ENCODE results near the gene UBE2D2. TPM values are rescaled to one million over a fixed set of nuclear protein-coding genes. Genes with fewer than 3 reads are reported as not detected.

UBE2D2 gene
- total RNA-seq, 4 donors from 2014 or later, result 55.9 to 63.7 (median 58.5) TPM

DNA sequence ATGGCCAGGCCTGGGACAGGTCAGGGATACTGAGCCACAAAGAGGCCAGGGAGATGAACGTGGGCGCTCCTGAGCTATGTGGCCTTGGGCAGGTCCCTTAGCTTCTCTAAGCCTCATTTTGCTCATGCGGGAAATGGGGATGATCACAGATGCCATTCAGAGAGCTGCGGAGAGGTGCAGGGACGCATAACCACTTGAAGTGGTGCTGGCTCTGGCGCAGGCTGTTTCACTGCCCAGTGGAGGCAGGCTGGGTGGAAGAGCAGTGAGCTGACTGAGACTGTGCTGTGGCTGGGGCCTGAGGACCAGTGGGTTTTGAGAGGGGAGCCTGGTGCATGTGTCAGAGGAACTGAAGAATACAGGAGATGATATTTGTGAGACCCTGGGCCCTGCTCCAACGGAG lies 105.4 kb downstream of the UBE2D2 start:
- TF ChIP-seq, protein P1, sequence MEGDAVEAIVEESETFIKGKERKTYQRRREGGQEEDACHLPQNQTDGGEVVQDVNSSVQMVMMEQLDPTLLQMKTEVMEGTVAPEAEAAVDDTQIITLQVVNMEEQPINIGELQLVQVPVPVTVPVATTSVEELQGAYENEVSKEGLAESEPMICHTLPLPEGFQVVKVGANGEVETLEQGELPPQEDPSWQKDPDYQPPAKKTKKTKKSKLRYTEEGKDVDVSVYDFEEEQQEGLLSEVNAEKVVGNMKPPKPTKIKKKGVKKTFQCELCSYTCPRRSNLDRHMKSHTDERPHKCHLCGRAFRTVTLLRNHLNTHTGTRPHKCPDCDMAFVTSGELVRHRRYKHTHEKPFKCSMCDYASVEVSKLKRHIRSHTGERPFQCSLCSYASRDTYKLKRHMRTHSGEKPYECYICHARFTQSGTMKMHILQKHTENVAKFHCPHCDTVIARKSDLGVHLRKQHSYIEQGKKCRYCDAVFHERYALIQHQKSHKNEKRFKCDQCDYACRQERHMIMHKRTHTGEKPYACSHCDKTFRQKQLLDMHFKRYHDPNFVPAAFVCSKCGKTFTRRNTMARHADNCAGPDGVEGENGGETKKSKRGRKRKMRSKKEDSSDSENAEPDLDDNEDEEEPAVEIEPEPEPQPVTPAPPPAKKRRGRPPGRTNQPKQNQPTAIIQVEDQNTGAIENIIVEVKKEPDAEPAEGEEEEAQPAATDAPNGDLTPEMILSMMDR (IDR thresholded peaks at IDR 0.05; ENCODE audit: low read depth), result no peak

DNA sequence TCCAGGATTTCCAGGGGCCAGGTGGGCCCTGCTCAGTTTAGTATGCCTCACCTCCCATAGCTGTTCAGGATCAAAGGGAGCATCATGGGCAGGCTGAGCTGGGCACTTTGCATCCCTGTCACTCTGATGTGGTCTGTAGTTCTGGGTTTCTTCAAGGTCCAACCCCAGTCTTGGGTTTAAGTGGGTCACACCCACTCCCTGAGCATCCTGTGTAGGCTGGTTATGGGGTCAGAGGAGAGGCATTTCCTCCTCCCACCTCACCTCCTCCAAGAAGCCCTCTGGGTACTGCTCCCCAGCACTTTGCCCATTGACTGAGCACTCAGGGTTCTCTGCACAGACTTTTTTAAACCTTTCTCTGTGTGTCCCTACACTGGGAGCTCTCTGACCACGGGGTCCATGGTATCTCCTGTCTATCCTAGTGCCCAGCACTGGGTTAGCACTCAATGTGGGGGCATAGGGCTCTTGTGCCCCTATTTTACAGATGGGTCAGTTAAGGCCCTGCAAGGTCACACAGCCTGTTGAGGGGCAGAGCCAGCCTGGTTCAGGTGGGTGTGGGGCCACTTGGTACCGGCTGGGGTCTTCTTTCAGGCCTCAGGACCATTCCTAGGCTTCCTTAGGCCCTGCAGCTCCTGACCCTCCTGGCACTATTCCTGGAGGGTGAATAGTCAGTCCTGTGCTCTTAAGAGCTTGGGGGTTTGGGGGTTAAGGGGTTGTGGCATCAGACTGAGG lies 106.0 kb downstream of the UBE2D2 start:
- TF ChIP-seq, protein P1 (IDR thresholded peaks at IDR 0.05; ENCODE audit: low read depth), result no peak

DNA sequence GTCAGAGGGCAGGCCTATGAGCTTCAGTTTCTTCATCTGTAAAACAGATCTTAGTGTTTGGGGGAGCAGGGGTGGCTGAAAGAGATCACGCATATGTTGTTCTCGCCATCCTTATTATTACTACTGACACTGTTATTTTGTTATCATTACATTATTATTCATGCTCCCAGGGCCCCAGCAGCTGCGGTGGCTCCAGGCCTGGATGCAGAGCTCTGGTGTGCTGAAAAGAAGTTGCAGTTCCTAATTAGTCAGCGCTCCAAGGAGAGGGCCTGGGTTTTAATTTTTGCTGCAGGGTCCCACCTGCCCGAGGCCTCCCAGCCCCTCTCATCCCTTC lies 106.6 kb downstream of the UBE2D2 start:
- TF ChIP-seq, protein P1 (IDR thresholded peaks at IDR 0.05; ENCODE audit: low read depth), result no peak

DNA sequence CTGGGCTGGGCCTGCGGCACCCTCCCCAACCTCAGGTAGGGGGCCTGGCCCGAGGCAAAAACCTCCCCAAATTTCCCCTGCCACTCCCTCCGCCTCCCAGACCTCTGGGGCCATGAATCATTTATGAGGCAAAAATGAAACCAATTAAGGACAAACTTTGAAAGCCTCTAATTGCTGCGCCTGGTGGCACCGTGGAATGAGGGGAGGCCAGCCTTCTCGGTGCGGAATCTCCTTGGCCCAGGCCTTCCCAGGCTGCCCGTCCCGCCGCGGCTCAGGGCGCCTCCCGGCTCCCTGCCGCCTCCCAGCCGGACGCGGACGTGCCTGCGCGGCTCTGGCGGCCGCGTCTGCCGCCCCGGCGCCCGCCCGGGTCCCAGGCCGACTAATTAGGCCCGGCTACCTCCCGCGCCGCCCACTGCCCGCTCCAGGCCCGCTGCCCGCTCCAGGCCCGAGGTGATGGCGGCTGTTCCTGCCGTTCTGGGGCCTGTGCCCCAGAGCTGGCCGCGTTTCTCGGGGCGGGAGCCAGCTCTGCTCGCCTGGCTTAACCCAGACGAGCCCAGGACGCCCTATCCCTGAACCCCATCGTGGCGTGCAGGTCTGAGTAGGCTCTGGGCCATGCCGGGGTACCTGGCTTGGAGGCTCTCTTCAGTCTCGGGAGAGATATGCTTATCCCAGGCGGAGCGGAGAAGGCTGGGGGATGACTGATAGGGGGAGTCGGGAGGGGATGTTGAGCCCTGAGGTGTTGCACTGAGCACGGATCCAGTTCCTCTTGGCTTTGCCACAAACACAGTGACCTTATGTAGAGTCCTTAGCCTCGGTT lies 107.1 kb downstream of the UBE2D2 start:
- TF ChIP-seq, protein P1 (IDR thresholded peaks at IDR 0.05; ENCODE audit: low read depth), result no peak

DNA sequence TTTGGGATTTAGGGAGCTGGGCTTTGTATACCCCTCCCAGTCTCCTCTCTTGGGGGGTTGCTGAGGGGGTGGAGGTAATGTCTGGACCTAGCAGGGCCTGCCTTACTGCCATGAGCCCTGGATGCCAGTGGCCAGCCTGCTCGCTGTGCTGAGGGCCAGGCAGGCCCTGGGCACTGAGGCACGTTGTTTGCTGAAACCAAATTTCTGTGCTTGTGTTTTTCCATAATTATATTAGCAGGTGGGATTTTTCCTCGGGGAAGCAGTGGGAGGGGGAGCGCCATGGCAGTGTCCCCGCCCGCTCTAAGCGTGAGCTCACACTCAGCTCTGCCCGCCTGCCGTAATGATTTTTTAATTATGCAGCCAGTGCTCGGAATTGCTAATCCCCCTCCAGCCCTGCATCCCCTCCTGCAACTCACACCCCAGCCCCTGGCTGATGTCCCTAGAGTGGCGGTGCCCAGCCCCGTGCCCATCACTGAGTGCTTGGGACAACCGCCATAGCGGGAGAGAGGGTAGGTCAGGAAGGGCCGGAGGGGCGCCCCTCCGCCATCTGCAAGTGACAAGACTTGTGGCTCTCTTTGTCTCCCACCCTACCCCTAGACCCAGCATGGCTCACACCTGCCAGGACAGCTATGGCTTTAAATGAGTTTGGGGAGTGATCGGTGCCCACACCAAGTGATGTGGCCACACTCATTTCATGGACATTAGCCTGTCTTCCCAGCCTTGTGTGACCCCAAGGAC lies 108.0 kb downstream of the UBE2D2 start:
- TF ChIP-seq, protein P1 (IDR thresholded peaks at IDR 0.05; ENCODE audit: low read depth), result no peak

DNA sequence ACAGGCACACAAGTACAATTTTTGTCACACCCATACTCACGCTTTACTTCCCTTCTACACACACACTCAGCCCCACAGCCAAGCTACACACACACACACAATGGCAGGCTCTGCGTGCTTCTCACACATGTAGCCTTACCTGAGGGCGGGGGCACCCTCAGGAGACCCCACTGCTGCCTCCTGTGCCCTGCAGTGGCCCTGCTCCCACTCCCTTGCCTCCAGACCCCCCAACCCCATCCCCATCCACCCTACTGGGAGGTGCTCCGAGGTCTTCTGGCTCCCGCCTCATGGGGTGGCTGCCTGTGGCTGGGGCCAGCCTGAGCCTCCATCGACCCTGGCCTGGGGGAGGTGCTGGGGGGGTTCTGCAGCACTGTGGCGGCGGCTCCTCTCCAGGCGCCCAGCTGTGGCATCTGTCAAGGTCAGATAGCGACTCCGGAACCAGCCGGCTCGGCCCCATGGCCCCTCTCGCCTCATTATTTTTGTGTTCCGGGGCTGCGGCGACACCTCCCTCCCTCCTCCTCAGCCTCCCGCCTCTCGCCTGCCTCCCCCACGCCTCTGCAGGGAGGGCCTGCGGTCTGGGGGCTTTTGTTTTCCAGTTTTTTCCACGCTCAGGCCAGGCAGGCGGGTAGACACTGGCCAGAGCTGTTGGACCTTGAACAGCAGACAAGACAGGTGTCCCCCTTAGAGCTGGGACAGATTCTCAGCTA lies 108.7 kb downstream of the UBE2D2 start:
- TF ChIP-seq, protein P1 (IDR thresholded peaks at IDR 0.05; ENCODE audit: low read depth), result no peak

Measured in subcutaneous adipose tissue (tissue), 4 donors.